LNCaP clone FGC (cell line): ENCODE data around the gene SOX6.

Experiments used
- DNase-seq: peaks from one replicate; pipeline ENCODE4 v3.0.0-alpha.2; 2011; ENCODE audit warnings: low read depth
- H3K4me3 ChIP-seq: 2 replicates; pipeline ENCODE4 v1.5.1; 2011; ENCODE audit warnings: mild to moderate bottlenecking, low read depth, low read length, control low read depth
- TF ChIP-seq, protein P1 (sequence below): IDR thresholded peaks from 2 replicates; pipeline ENCODE4 v1.5.1; 2012; ENCODE audit warnings: mild to moderate bottlenecking; ENCODE audit not compliant: control insufficient read depth, insufficient read depth; ENCODE audit errors: extremely low read depth

SOX6 gene

DNA sequence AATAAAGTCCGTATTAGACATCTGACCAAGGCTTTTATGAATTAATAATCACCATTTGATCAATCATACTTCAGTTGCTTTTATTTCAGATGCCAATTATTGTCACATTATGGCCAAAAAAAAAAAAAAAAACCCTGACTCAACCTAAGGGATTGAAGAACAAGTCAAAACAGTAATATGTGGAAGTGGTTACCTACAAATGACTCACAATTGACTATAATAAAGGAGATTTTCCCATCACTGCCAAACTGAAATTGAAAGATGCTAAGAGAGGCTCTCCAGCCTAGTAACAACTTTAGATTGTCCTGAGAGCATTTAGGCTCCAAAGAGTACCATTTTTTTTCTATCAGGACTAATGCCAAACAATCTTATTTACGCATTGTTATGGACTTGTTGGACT lies 35.2 kb downstream of the SOX6 start:
- TF ChIP-seq, protein P1, sequence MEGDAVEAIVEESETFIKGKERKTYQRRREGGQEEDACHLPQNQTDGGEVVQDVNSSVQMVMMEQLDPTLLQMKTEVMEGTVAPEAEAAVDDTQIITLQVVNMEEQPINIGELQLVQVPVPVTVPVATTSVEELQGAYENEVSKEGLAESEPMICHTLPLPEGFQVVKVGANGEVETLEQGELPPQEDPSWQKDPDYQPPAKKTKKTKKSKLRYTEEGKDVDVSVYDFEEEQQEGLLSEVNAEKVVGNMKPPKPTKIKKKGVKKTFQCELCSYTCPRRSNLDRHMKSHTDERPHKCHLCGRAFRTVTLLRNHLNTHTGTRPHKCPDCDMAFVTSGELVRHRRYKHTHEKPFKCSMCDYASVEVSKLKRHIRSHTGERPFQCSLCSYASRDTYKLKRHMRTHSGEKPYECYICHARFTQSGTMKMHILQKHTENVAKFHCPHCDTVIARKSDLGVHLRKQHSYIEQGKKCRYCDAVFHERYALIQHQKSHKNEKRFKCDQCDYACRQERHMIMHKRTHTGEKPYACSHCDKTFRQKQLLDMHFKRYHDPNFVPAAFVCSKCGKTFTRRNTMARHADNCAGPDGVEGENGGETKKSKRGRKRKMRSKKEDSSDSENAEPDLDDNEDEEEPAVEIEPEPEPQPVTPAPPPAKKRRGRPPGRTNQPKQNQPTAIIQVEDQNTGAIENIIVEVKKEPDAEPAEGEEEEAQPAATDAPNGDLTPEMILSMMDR = no peak
- no peak for DNase-seq
- no peak overlapping the region for H3K4me3 ChIP-seq

DNA sequence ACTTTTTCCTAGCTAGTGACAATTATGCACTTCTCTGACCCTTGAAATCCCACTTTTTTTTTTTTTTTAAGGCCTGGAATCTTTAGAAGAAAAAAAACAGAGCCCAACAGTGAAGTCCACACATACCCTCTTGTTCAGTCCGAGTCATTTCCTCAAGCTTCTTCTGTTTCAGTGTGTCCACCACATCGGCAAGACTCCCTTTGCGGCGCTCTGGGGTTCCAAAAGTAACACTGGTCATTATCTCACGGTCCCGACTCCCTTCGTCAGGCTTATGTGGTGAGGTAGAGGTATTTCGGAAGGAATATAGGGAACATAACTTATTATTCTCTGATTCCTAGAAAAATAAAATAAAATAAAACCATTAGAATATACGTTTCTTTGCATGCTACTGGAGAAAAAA lies 38.0 kb downstream of the SOX6 start:
- no peak overlapping the region for H3K4me3 ChIP-seq
- TF ChIP-seq, protein P1 = no peak
- DNase-seq = no peak

DNA sequence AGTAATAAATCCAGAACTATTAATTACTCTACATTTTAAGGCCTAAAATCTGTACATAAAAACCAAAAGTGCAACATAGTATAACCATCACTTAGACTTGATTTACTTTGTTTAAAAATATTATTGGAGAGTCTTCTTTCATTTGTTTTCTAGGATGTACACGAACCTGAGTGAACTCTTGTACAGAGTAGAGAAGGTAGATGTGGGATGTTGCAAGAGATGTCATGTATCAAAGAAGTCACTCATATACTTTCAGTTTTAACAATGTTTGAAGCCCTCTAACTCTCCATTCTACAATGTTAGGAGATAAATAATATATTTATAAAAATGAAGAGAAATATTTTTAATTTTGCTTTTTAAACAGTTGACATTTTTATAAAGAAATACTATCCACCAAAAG lies 38.6 kb downstream of the SOX6 start:
- H3K4me3 ChIP-seq = no peak overlapping the region
- no peak for DNase-seq
- TF ChIP-seq, protein P1 = no peak

DNA sequence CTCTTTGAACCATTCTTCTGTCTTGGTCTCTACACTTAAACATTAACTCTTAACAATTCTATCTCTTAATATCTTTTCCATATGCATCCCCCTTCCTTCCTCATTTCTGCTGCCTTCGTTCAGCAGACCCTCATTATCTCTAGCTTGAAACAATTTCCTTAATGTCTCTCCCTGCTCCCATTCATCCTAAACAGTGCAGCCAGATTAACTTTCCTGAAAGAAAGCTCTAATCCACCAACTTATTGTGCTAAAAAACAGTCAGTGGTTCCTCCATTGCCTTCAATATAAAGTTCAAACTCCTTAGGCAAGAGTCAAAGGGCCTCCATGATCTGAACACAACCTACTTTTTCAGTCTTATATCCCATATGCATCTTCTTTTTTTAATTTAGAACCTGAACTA lies 42.5 kb downstream of the SOX6 start:
- H3K4me3 ChIP-seq = no peak overlapping the region
- TF ChIP-seq, protein P1 = no peak
- DNase-seq = no peak

DNA sequence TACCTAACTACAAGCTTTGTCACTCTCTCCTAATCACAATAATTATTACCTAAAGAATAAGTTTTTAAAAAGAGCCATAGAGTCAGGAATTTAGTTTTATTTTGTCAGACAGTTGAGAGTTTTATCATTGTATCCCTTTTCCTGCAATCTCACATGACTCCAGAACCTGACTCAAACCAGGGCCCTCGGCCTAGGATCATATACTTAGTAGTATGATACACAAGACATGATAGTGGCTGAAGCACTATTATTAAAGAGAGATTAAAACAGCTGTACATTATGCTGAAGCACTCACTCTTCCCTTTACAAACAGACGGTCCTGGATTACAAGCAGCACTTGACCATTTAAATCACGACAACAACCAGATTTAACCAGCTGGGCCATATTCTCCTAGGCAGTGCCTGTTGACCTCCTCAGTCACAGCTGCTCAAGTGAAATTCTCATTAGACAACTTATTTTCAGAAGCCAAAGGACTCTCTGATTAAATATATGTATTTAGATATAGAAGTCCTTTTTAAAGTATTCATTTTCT lies 44.0 kb downstream of the SOX6 start:
- no peak for DNase-seq
- H3K4me3 ChIP-seq = no peak overlapping the region
- TF ChIP-seq, protein P1 = no peak

DNA sequence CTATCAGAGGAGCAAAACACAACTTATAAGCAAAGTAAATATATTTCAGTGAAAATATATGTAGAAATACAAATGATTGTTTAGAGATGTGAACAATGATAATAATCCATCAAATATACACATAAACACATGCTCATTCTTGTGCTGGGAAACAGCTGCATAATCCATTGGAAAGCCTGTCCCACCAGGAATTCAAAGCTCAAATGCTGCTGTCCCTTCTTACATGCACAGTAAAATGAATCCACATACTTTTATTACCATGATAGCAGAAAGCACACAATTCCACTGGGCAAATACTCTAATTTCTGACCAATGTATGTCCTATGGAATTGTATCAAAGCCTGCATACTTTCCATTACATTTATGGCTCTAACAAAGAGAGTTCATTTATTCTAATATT lies 44.5 kb downstream of the SOX6 start:
- no peak for DNase-seq

DNA sequence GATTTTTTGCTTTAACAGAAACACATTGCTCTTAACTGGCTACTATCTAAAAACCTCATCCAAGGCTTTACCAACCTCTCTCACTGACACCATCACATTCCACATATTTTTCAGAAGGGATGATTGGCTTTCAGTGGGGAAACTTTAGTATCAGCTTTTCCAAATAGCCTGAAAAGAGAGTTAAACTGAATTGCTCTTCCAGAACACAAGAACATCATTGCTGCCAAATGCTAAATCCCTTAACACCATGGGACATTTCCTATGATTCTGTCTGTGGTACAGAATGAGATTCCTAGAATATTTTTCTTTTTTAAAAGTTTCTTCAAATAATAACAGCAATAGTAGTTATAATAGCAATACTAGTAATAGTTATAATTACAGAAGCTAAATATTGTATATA lies 45.4 kb downstream of the SOX6 start:
- DNase-seq = no peak
- H3K4me3 ChIP-seq = no peak overlapping the region
- TF ChIP-seq, protein P1 = no peak

More for the DNA sequence above, 44.5 kb downstream of the SOX6 start:
- no peak overlapping the region for H3K4me3 ChIP-seq
- TF ChIP-seq, protein P1 = no peak
